Body of pancreas (tissue), 4 donors: ENCODE measurements around the gene SLMAP.

Experiments used
- CTCF ChIP-seq, 7 experiments: fragments of 450-650 bp in 4 of 7; fragments of 200-600 bp in 3 of 7; sonication (generic) in 3 of 7; IDR thresholded peaks; one replicate each; pipeline ENCODE4 v1.5.1; 2016 to 2019; ENCODE audit warnings: antibody characterized with exemption in 7 of 7
- POLR2A ChIP-seq, 3 donors: fragments of 450-650 bp; IDR thresholded peaks; one replicate each; pipeline ENCODE4 v1.6.1; 2016; ENCODE audit warnings: antibody characterized with exemption in 3 of 3, mild to moderate bottlenecking in 2 of 3

- no peak for TF ChIP-seq CTCF (IDR thresholded peaks at IDR 0.05)
- no peak for TF ChIP-seq POLR2A (IDR thresholded peaks at IDR 0.05)
Measured at GRCh38 chr3:57822686-57823085, 66.6 kb downstream of the SLMAP start.
